GM13976 (cell line): ENCODE measurements around the gene ACTN2.

Experiments
- DNase-seq: peaks from one replicate; pipeline ENCODE4 v3.0.0; 2012; ENCODE audit warnings: low spot score
- CTCF ChIP-seq: IDR thresholded peaks from 2 replicates; pipeline ENCODE4 v1.5.1; 2012; ENCODE audit warnings: borderline replicate concordance, mild to moderate bottlenecking; ENCODE audit not compliant: insufficient read depth; ENCODE audit errors: extremely low read depth, missing control alignments, control extremely low read depth
- in situ Hi-C: fragments of 300-500 bp; cut with MboI; formaldehyde crosslinking; loops from one replicate; pipeline ENCODE4 v1.12.0; 2022; ENCODE audit warnings: low sequenced_read_pairs, mixed read lengths, inconsistent platforms; ENCODE audit not compliant: unreplicated experiment

ACTN2 gene

DNA sequence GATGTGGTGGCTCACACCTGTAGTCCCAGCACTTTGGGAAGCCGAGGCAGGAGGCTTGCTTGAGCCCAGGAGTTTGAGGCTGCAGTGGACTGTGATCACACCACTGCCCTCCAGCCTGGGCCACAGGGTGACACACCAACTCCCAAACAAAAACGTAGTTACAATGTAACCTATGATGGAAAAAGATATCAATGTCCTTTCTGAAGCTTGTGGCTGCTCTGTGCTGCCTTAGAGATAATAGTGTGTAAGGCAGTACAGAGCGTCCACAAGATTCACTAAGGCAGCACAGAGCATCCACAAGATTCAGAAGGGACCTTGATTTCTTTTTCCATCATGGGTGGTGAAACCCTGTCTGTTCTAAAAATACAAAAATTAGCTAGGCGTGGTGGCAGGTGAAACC is 42.5 kb downstream of the ACTN2 start:
- no peak for DNase-seq
- TF ChIP-seq CTCF = no peak
- in situ Hi-C loops = no loop called here

- TF ChIP-seq CTCF = no peak
- DNase-seq = no peak
- in situ Hi-C loops = no loop called here
Observed at GRCh38 chr1:236733653-236734052, 47.4 kb downstream of the ACTN2 start.

- TF ChIP-seq CTCF = no peak
- no peak for DNase-seq
- in situ Hi-C loops = no loop called here
Observed at GRCh38 chr1:236734141-236734765, 48.0 kb downstream of the ACTN2 start.

GRCh38 chr1:236736761-236737160 is 50.5 kb downstream of the ACTN2 start:
- TF ChIP-seq CTCF = no peak
- DNase-seq = no peak
- in situ Hi-C loops = no loop called here

DNA sequence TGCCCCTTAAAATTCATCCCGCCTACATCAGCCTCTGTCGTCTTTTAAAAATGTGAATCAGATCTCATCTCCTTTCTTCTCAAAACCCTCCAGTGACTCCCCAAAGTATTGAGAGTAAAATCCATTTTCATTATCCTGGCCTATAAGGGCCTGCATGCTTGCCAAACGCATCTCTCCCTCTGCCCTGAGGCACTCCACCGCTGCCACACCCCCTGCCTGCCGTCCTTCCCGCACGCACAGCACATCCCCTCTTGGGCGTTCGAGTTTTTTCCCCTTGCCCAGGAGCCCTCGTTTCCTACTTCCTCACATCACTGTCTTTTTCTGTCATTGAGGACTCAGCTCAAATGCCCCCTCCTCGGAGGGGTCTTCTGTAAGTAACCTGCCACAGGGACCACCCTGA is 55.5 kb downstream of the ACTN2 start:
- no peak for DNase-seq
- no peak for TF ChIP-seq CTCF
- in situ Hi-C loops = no loop called here

DNA sequence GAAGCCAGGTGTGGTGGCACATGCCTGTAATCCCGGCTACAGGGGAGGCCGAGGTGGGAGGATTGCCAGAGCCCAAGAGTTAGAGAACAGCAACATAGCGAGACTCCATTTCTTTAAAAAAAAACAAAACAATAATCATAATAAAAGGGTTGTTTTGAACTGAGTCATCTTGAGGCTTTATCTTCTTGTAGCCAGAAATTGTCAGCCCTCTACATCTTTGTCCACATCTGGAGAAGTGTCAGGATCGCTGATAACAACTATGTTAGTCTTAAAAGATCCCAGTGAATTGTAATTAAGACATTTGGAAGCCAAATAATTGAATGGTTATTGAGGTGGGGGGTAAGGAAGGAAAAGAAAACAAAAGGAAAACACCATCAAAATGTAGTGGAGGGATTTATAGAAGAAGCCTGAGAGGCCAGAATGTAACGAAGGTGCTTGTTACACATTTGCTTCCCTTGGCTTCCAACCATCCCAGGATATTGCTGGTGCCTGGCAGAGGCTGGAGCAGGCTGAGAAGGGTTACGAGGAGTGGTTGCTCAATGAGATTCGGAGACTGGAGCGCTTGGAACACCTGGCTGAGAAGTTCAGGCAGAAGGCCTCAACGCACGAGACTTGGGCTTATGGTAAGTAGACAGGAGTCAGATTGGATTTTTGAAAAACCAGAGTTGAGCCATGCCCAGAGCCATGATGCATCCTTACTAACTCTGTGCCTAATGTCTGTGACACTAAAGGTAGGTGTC is 56.3 kb downstream of the ACTN2 start:
- in situ Hi-C loops = no loop called here
- no peak for TF ChIP-seq CTCF

DNA sequence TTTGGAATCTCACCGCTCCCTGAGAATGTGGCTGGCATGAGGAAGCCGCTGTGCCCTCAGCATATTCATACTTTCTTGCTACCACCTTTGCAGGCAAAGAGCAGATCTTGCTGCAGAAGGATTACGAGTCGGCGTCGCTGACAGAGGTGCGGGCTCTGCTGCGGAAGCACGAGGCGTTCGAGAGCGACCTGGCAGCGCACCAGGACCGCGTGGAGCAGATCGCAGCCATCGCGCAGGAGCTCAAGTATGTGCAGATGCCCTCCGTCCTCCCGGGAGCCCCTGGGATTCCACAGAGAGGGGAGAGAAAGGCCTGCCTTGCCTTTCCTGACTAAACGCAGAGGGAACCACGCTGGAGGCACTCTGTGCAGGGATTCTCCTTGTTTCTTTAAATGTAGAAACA is 58.2 kb downstream of the ACTN2 start:
- DNase-seq = no peak
- no peak for TF ChIP-seq CTCF
- in situ Hi-C loops = no loop called here

More for the DNA sequence above, 56.3 kb downstream of the ACTN2 start:
- DNase-seq = no peak
